Testis (tissue), 2 donors: Measurements from ENCODE around the gene OSBPL5.

Experiments
- POLR2A ChIP-seq: fragments of 450-650 bp; IDR thresholded peaks from one replicate; pipeline ENCODE4 v1.6.1; 2017; ENCODE audit warnings: antibody characterized with exemption, mild to moderate bottlenecking, moderate library complexity
- TF ChIP-seq, protein P1 (sequence below), 3 experiments: fragments of 450-650 bp in 2 of 3; fragments of 200-600 bp in 1 of 3; sonication (generic) in 1 of 3; IDR thresholded peaks; one replicate each; pipeline ENCODE4 v1.5.1; 2016 to 2019; ENCODE audit warnings: antibody characterized with exemption in 3 of 3, mild to moderate bottlenecking in 2 of 3, moderate library complexity in 1 of 3

- TF ChIP-seq, protein P1, sequence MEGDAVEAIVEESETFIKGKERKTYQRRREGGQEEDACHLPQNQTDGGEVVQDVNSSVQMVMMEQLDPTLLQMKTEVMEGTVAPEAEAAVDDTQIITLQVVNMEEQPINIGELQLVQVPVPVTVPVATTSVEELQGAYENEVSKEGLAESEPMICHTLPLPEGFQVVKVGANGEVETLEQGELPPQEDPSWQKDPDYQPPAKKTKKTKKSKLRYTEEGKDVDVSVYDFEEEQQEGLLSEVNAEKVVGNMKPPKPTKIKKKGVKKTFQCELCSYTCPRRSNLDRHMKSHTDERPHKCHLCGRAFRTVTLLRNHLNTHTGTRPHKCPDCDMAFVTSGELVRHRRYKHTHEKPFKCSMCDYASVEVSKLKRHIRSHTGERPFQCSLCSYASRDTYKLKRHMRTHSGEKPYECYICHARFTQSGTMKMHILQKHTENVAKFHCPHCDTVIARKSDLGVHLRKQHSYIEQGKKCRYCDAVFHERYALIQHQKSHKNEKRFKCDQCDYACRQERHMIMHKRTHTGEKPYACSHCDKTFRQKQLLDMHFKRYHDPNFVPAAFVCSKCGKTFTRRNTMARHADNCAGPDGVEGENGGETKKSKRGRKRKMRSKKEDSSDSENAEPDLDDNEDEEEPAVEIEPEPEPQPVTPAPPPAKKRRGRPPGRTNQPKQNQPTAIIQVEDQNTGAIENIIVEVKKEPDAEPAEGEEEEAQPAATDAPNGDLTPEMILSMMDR (IDR thresholded peaks at IDR 0.05): no peak
- TF ChIP-seq POLR2A: no peak
These were observed 9.3 kb upstream of the OSBPL5 start for GRCh38 chr11:3174387-3174786.
